H9 (cell line): ENCODE data around the gene ZC3H18. TPM values are rescaled to one million over a fixed set of nuclear protein-coding genes. Genes with fewer than 3 reads are reported as not detected.

ENCODE experiments used
- DNase-seq: peaks from one replicate; pipeline ENCODE4 v3.0.0-alpha.2; 2017
- H2AFZ ChIP-seq: one replicate; pipeline ENCODE4 v1.6.1; 2013; ENCODE audit warnings: mild to moderate bottlenecking, low read length, control low read depth, moderate library complexity
- H2AK5ac ChIP-seq: 2 replicates; pipeline ENCODE4 v1.6.1; 2013; ENCODE audit warnings: low read length, control low read depth, mixed read lengths; ENCODE audit not compliant: insufficient read length
- H2BK120ac ChIP-seq: one replicate; pipeline ENCODE4 v1.6.1; 2013; ENCODE audit warnings: low read depth, mild to moderate bottlenecking, low read length, control low read depth, inconsistent platforms; ENCODE audit not compliant: poor library complexity, severe bottlenecking
- H2BK12ac ChIP-seq: 2 replicates; pipeline ENCODE4 v1.6.1; 2013; ENCODE audit warnings: low read length, control low read depth, mixed read lengths, low read depth; ENCODE audit not compliant: insufficient read length
- H2BK15ac ChIP-seq: 2 replicates; pipeline ENCODE4 v1.6.1; 2013; ENCODE audit warnings: low read depth, low read length, control low read depth
- H2BK20ac ChIP-seq: one replicate; pipeline ENCODE4 v1.6.1; 2013; ENCODE audit warnings: low read depth, mild to moderate bottlenecking, low read length, control low read depth, inconsistent platforms; ENCODE audit not compliant: poor library complexity, severe bottlenecking
- H2BK5ac ChIP-seq: 2 replicates; pipeline ENCODE4 v1.6.1; 2013; ENCODE audit warnings: low read length, control low read depth, mixed read lengths; ENCODE audit not compliant: insufficient read length
- H3K14ac ChIP-seq: 2 replicates; pipeline ENCODE4 v1.6.1; 2013; ENCODE audit warnings: low read length, control low read depth; ENCODE audit not compliant: insufficient read depth
- H3K18ac ChIP-seq: 2 replicates; pipeline ENCODE4 v1.6.1; 2013; ENCODE audit warnings: low read depth, mild to moderate bottlenecking, mixed read lengths, low read length, control low read depth; ENCODE audit not compliant: insufficient read length
- H3K23ac ChIP-seq: 2 replicates; pipeline ENCODE4 v1.6.1; 2013; ENCODE audit warnings: low read length, control low read depth, mixed read lengths, low read depth; ENCODE audit not compliant: insufficient read length
- H3K23me2 ChIP-seq: 2 replicates; pipeline ENCODE4 v1.6.1; 2013; ENCODE audit warnings: low read depth, mild to moderate bottlenecking, mixed read lengths, low read length, control low read depth; ENCODE audit not compliant: insufficient read length, poor library complexity, severe bottlenecking
- H3K27ac ChIP-seq: 2 replicates; pipeline ENCODE4 v1.5.1; 2013; ENCODE audit warnings: low read length, control low read depth, mixed read lengths, low read depth; ENCODE audit not compliant: insufficient read length
- H3K27me3 ChIP-seq: 2 replicates; pipeline ENCODE4 v1.6.1; 2013; ENCODE audit warnings: low read length, control low read depth, inconsistent platforms; ENCODE audit not compliant: insufficient read depth
- H3K4ac ChIP-seq: 2 replicates; pipeline ENCODE4 v1.6.1; 2013; ENCODE audit warnings: low read depth, mild to moderate bottlenecking, control low read depth, inconsistent platforms, low read length, moderate library complexity
- H3K4me1 ChIP-seq: 2 replicates; pipeline ENCODE4 v1.6.1; 2013; ENCODE audit warnings: low read length, control low read depth, inconsistent platforms; ENCODE audit not compliant: insufficient read depth
- H3K4me2 ChIP-seq: 2 replicates; pipeline ENCODE4 v1.6.1; 2013; ENCODE audit warnings: low read length, control low read depth, mixed read lengths; ENCODE audit not compliant: insufficient read length, insufficient read depth
- H3K56ac ChIP-seq: 2 replicates; pipeline ENCODE4 v1.6.1; 2013; ENCODE audit warnings: low read depth, mild to moderate bottlenecking, mixed read lengths, low read length, control low read depth; ENCODE audit not compliant: insufficient read length
- H3K79me1 ChIP-seq: 2 replicates; pipeline ENCODE4 v1.6.1; 2013; ENCODE audit warnings: low read depth, mild to moderate bottlenecking, moderate library complexity, low read length, control low read depth, inconsistent platforms; ENCODE audit not compliant: insufficient read depth, poor library complexity, severe bottlenecking
- H3K79me2 ChIP-seq: 2 replicates; pipeline ENCODE4 v1.6.1; 2013; ENCODE audit warnings: low read length, control low read depth, inconsistent platforms; ENCODE audit not compliant: insufficient read depth
- H3K9ac ChIP-seq: 2 replicates; pipeline ENCODE4 v1.6.1; 2013; ENCODE audit warnings: low read length, control low read depth, mixed read lengths; ENCODE audit not compliant: insufficient read length; ENCODE audit errors: extremely low read depth
- H3K9me3 ChIP-seq: one replicate; pipeline ENCODE4 v1.6.1; 2013; ENCODE audit warnings: low read depth, low read length, inconsistent platforms; ENCODE audit not compliant: control insufficient read depth
- H3T11ph ChIP-seq: one replicate; pipeline ENCODE4 v1.6.1; 2013; ENCODE audit warnings: mild to moderate bottlenecking, low read length, control low read depth, inconsistent platforms
- H4K20me1 ChIP-seq: one replicate; pipeline ENCODE4 v1.6.1; 2013; ENCODE audit not compliant: control insufficient read depth, insufficient read length, insufficient read depth
- H4K5ac ChIP-seq: 2 replicates; pipeline ENCODE4 v1.6.1; 2013; ENCODE audit warnings: low read depth, mild to moderate bottlenecking, mixed read lengths, low read length, control low read depth; ENCODE audit not compliant: insufficient read length
- H4K8ac ChIP-seq: replicated peaks from 2 replicates; pipeline ENCODE4 v1.6.1; 2013; ENCODE audit warnings: low read length, control low read depth, mixed read lengths, low read depth; ENCODE audit not compliant: insufficient read length
- H4K91ac ChIP-seq: 2 replicates; pipeline ENCODE4 v1.6.1; 2013; ENCODE audit warnings: low read depth, mild to moderate bottlenecking, moderate library complexity, mixed read lengths, low read length, control low read depth; ENCODE audit not compliant: insufficient read length
- H3K27ac Mint-ChIP-seq, 3 experiments: 2 replicates in 2 of 3; 3 replicates in 1 of 3; pipeline ENCODE4 v1.8.0; 2020 to 2021; ENCODE audit warnings: mixed read lengths in 3 of 3, mild to moderate bottlenecking in 1 of 3, moderate library complexity in 1 of 3
- H3K27me3 Mint-ChIP-seq: 2 replicates; pipeline ENCODE4 v1.8.0; 2021; ENCODE audit warnings: low read depth, mild to moderate bottlenecking, moderate library complexity, mixed read lengths
- H3K36me3 Mint-ChIP-seq, 3 experiments: 2 replicates in 2 of 3; 3 replicates in 1 of 3; pipeline ENCODE4 v1.8.0; 2020 to 2021; ENCODE audit warnings: low read depth in 3 of 3, mixed read lengths in 3 of 3; ENCODE audit not compliant: insufficient read depth in 1 of 3
- H3K4me1 Mint-ChIP-seq, 2 experiments: 2 replicates each; pipeline ENCODE4 v1.8.0; 2020; ENCODE audit warnings: mixed read lengths in 2 of 2
- H3K4me3 Mint-ChIP-seq, 2 experiments: 2 replicates in 1 of 2; 3 replicates in 1 of 2; pipeline ENCODE4 v1.8.0; 2020 to 2021; ENCODE audit warnings: mild to moderate bottlenecking in 2 of 2, mixed read lengths in 2 of 2, moderate library complexity in 1 of 2
- H3K9me3 Mint-ChIP-seq, 2 experiments: 2 replicates in 1 of 2; 3 replicates in 1 of 2; pipeline ENCODE4 v1.8.0; 2020; ENCODE audit warnings: mild to moderate bottlenecking in 2 of 2, mixed read lengths in 2 of 2, moderate library complexity in 1 of 2
- CTCF ChIP-seq: fragments of 200-600 bp; sonication (generic); conservative IDR thresholded peaks from 3 replicates; pipeline ENCODE4 v1.8.0; 2021; ENCODE audit warnings: antibody characterized with exemption, mild to moderate bottlenecking
- WGBS: extraction: QIAGEN DNeasy Blood & Tissue Kit; methylation state at CpG from one replicate; pipeline ENCODE4 v1.1.7; 2013; ENCODE audit warnings: missing lambda C conversion rate, low lambda C conversion rate, mixed read lengths; ENCODE audit not compliant: insufficient read length; ENCODE audit errors: extremely low coverage; 5-methylcytosine and 5-hydroxymethylcytosine counted together
- total RNA-seq: library from RNA; stranded (reverse); gene quantifications from 2 replicates; pipeline ENCODE4 v1.2.1, GENCODE V29; 2021

Gene ZC3H18
- total RNA-seq, 1 experiment from 2014 or later, result 69.7 TPM

DNA sequence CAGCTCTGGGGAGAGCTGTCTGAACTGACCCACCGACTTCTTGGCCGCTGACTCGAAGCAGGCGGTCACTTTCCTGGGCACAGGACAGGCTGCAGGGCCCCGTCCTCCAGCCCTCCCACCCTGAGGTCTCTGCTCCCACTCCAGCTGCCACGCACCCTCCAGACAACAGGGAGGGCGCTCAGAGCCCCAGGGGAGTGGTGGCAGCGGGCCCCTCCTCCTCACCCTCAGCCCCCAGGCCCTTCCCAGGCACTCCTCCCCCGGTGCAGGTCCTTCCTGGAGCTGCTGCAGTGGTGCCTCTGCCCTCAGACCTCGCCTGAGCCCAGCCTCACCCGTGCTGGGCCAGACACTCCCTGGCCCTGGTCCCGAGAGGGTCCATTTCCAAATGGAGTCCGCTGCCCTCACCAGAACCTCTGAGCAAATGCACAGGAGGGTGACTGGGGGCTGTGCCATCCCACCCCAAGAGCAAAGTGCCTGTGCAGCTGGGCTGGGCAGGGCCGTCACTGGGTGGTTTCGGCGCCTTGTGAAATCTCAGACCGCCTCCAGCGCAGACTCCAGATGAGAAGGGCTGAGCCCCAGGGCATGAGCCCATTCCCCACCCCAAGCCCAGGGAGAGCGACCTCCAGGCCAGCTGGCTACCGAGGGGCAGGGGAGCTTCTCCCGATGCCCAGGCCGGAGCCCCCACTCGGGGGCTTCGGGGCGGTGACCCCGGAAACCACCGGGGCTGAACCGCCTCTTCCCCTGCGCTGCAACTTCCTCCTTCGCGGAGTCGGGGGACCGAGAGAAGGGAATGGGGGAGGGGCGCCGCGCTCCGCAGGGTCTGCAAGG lies 79.9 kb downstream of the ZC3H18 start:
- H2AFZ ChIP-seq, result no peak overlapping the region
- no peak overlapping the region for H3K27ac ChIP-seq
- H3K4me1 ChIP-seq, result no peaks in the 10 kb centered on the region; the same call in 1 of the 2 replicates
- no peaks in the 10 kb centered on the region for H3K9me3 ChIP-seq
- peak overlapping the region; percentile 48 for H3K9ac ChIP-seq
- H3K23me2 ChIP-seq, result peaks cover 17% of the 10 kb centered on the region
- no peak overlapping the region for H3K18ac ChIP-seq
- H4K91ac ChIP-seq, result no peak overlapping the region
- H4K8ac ChIP-seq, result no peak overlapping the region
- Mint-ChIP-seq H3K4me3 (peak overlapping the region; percentile 83 to 91), H3K4me1 (peaks cover 8 to 12% of the 10 kb centered on the region in 2 experiments), H3K27me3 (no peaks in the 10 kb centered on the region), H3K36me3 (peaks cover 8 to 20% (median 20%) of the 10 kb centered on the region in 3 experiments; a peak in 6 of 7 replicates), H3K27ac (no peak overlapping the region; a peak in 2 of 7 replicates), H3K9me3 (no peaks in the 10 kb centered on the region; a peak in 1 of 5 replicates)
- no peak overlapping the region for H3K4ac ChIP-seq
- H2BK5ac ChIP-seq, result no peak overlapping the region
- H2BK15ac ChIP-seq, result no peak overlapping the region
- peak overlapping the region; percentile 21 for H3K14ac ChIP-seq
- peak; percentile 35 for DNase-seq
- no CpG with 5 or more reads among the region's 37 CpGs for WGBS
- H3T11ph ChIP-seq, result no peak overlapping the region
- H2AK5ac ChIP-seq, result no peak overlapping the region
- peak overlapping the region; percentile 66 for H3K4me2 ChIP-seq
- no peak overlapping the region for H4K5ac ChIP-seq
- H4K20me1 ChIP-seq, result no peaks in the 10 kb centered on the region
- no peak for TF ChIP-seq CTCF
- peaks cover 3% of the 10 kb centered on the region for H3K79me1 ChIP-seq
- no peak overlapping the region for H2BK120ac ChIP-seq
- no peak overlapping the region for H2BK12ac ChIP-seq
- no peaks in the 10 kb centered on the region for H3K79me2 ChIP-seq
- H3K56ac ChIP-seq, result no peak overlapping the region
- no peaks in the 10 kb centered on the region for H3K27me3 ChIP-seq
- no peak overlapping the region for H2BK20ac ChIP-seq
- H3K23ac ChIP-seq, result no peak overlapping the region
